Sigmoid colon (tissue), 7 donors: ENCODE results near the gene CERS6. TPM values are rescaled to one million over a fixed set of nuclear protein-coding genes. Genes with fewer than 3 reads are reported as not detected.
A peak's percentile ranks its signal among the peaks of the same experiment; 100 is the strongest.

Experiments
- DNase-seq: peaks from one replicate; pipeline ENCODE4 v3.0.0-alpha.2; 2019
- H3K27ac ChIP-seq, 4 donors: fragments of 200-600 bp; sonication (generic); one replicate each; pipeline ENCODE4 v1.5.1; 2016 to 2019; ENCODE audit warnings: mild to moderate bottlenecking in 1 of 4
- H3K27me3 ChIP-seq, 3 donors: fragments of 200-600 bp; sonication (generic); one replicate each; pipeline ENCODE4 v1.5.1; 2019; ENCODE audit warnings: mild to moderate bottlenecking in 1 of 3
- H3K36me3 ChIP-seq, 4 donors: fragments of 200-600 bp; sonication (generic); one replicate each; pipeline ENCODE4 v1.5.1; 2016 to 2019
- H3K4me1 ChIP-seq, 4 donors: fragments of 200-600 bp; sonication (generic); one replicate each; pipeline ENCODE4 v1.5.1; 2017 to 2019
- H3K4me3 ChIP-seq, 4 donors: fragments of 200-600 bp; sonication (generic); one replicate each; pipeline ENCODE4 v1.5.1; 2017 to 2019; ENCODE audit warnings: mild to moderate bottlenecking in 2 of 4, moderate library complexity in 1 of 4
- H3K9me3 ChIP-seq, 4 donors: fragments of 200-600 bp in 3 of 4; sonication (generic) in 3 of 4; one replicate each; pipeline versions ENCODE4 v1.5.1 to v1.6.1; 2013 to 2019
- EP300 ChIP-seq, 4 donors: sonication (generic); formaldehyde crosslinking; IDR thresholded peaks; one replicate each; pipeline ENCODE4 v1.6.1; 2017; ENCODE audit warnings: antibody characterized with exemption in 4 of 4
- POLR2A ChIP-seq, 2 donors: fragments of 450-650 bp; IDR thresholded peaks; one replicate each; pipeline ENCODE4 v1.6.1; 2016; ENCODE audit warnings: antibody characterized with exemption in 2 of 2, mild to moderate bottlenecking in 2 of 2, moderate library complexity in 2 of 2
- POLR2AphosphoS5 ChIP-seq, 4 donors: sonication (generic); formaldehyde crosslinking; IDR thresholded peaks; one replicate each; pipeline ENCODE4 v1.6.1; 2017; ENCODE audit warnings: antibody characterized with exemption in 4 of 4
- WGBS, 2 donors: extraction: QIAGEN DNeasy Blood & Tissue Kit; methylation state at CpG; one replicate each; pipeline ENCODE4 v1.1.7; 2013; 5-methylcytosine and 5-hydroxymethylcytosine counted together
- intact Hi-C: fragments of 100-400 bp; cut with DNase I; formaldehyde crosslinking; loops from one replicate; pipeline ENCODE4 v1.15.1; 2023
- polyA plus RNA-seq, 3 donors: library from polyadenylated mRNA; stranded (reverse); fragments of 200-250 nt; gene quantifications; one replicate each; pipeline ENCODE4 v1.2.3, GENCODE V29; 2013
- total RNA-seq, 4 donors: library from RNA; depleted of rRNA; stranded (reverse); fragments of >200 nt; gene quantifications; one replicate each; pipeline ENCODE4 v1.1.0, GENCODE V29; 2016
- TF ChIP-seq, protein P1 (sequence below), 4 experiments: fragments of 450-650 bp in 3 of 4; fragments of 200-600 bp in 1 of 4; IDR thresholded peaks; one replicate each; pipeline ENCODE4 v1.5.1; 2016 to 2019; ENCODE audit warnings: antibody characterized with exemption in 4 of 4, mild to moderate bottlenecking in 3 of 4, moderate library complexity in 2 of 4
- donor health status: healthy with polysubstance abuse.
- donor health status: Bipolar disorder and iron deficiency.
- donor health status: healthy.

The CERS6 gene
- total and polyA plus RNA-seq, 7 donors, result 4.4 to 21.0 (median 11.2) TPM

DNA sequence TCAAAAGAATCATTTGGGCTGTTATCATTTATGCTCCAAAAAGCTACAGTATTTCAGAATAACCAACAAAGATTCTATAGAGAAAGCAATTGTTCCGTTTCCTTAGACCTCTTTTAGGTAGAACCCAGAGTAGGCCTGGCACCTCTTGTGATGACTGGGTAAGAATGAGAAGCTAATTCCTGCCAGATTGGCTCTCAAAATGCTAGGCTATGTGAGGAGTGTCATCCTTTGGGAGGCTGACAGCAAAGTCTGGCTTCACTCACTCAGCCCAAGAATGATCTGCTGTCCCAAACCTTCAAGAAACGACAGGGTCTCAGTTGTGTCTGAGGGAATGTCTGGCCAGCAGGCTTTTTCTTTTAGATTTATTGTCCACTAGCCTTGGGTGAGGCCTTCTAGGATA is 4.5 kb downstream of the CERS6 start:
- no peak for DNase-seq
- 34 to 76% methylated on average over 2 of the region's 2 CpGs for WGBS, 2 donors
- Histone ChIP-seq H3K9me3 (no peaks in the 10 kb centered on the region), H3K27me3 (no peaks in the 10 kb centered on the region), H3K36me3 (no peaks in the 10 kb centered on the region), H3K4me1 (peaks cover 0 to 5% (median under 1%) of the 10 kb centered on the region in 4 donors), H3K27ac (no peak overlapping the region), H3K4me3 (no peak overlapping the region)
- intact Hi-C loops, result no loop called here
- TF ChIP-seq EP300 (IDR thresholded peaks at IDR 0.05) (no peak), POLR2AphosphoS5 (IDR thresholded peaks at IDR 0.05) (no peak), POLR2A (IDR thresholded peaks at IDR 0.05) (no peak)

DNA sequence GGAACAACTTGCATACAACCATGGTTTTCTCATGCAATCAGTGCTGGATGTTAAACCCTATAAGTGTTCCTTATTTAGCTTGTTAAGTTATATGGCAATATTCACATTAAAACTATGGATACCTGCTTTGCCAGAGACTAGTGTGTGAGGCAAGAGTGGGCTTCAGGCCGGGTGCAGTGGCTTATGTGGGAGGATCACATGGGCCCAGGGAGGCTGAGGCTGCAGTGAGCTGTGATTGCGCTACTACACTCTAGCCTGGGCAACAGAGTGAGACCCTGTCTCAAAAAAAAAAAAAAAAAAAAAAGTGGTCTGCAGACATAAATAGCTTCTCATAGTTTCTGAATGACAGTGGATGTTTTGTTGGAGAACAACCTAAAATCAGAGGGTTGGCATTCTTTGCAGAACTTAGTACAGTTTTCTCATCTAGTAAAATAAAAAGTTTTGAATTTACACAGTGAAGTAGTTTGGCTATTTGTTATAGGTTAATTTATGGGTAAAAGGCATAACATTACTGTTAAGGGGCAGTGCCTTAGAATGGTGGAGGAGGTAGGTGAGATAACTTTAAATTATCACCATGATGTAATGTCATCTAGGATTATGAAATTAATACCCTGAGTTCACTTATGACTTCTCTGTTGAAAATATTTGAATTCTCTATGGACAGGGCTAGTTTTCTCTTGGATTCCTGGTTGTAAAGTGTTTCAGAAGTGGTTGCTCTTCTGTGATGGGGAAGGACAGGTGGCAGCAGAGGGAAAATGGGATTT is 5.3 kb downstream of the CERS6 start:
- WGBS, 2 donors, result 51 to 58% methylated on average over 2 of the region's 2 CpGs
- H3K9me3 ChIP-seq, result no peaks in the 10 kb centered on the region
- H3K27ac ChIP-seq, result no peak overlapping the region
- DNase-seq, result no peak
- no peaks in the 10 kb centered on the region for H3K36me3 ChIP-seq
- intact Hi-C loops, result no loop called here
- H3K27me3 ChIP-seq, result no peaks in the 10 kb centered on the region
- no peak overlapping the region for H3K4me3 ChIP-seq
- TF ChIP-seq POLR2A (IDR thresholded peaks at IDR 0.05), result no peak
- TF ChIP-seq, protein P1, sequence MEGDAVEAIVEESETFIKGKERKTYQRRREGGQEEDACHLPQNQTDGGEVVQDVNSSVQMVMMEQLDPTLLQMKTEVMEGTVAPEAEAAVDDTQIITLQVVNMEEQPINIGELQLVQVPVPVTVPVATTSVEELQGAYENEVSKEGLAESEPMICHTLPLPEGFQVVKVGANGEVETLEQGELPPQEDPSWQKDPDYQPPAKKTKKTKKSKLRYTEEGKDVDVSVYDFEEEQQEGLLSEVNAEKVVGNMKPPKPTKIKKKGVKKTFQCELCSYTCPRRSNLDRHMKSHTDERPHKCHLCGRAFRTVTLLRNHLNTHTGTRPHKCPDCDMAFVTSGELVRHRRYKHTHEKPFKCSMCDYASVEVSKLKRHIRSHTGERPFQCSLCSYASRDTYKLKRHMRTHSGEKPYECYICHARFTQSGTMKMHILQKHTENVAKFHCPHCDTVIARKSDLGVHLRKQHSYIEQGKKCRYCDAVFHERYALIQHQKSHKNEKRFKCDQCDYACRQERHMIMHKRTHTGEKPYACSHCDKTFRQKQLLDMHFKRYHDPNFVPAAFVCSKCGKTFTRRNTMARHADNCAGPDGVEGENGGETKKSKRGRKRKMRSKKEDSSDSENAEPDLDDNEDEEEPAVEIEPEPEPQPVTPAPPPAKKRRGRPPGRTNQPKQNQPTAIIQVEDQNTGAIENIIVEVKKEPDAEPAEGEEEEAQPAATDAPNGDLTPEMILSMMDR (IDR thresholded peaks at IDR 0.05), result no peak
- no peak for TF ChIP-seq POLR2AphosphoS5 (IDR thresholded peaks at IDR 0.05)
- TF ChIP-seq EP300 (IDR thresholded peaks at IDR 0.05), result no peak
- H3K4me1 ChIP-seq, result peaks cover 0 to 10% (median 8%) of the 10 kb centered on the region in 4 donors

DNA sequence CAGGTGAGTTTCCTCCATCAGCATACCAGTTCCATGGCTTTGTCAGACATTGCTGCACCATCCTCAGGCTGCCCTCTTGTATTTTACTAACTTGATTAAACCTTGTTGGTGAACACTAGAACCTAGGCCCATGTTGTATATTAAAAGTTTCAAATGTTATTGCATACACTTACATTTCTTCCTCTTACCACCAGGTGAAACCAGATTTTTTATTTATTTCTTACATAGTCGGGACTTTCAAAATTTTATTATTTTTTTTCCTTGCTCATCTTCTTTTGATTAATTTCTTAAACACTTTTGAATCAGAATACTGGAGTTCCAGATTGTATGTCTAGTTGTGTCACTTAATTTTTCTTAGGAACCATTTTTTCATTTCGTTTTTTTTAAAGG is 5.9 kb downstream of the CERS6 start:
- DNase-seq, result no peak
- peaks cover 0 to 16% (median 12%) of the 10 kb centered on the region in 4 donors for H3K4me1 ChIP-seq
- H3K4me3 ChIP-seq, result no peak overlapping the region
- H3K36me3 ChIP-seq, result no peaks in the 10 kb centered on the region
- H3K27me3 ChIP-seq, result no peaks in the 10 kb centered on the region
- no peak for TF ChIP-seq EP300 (IDR thresholded peaks at IDR 0.05)
- TF ChIP-seq POLR2AphosphoS5 (IDR thresholded peaks at IDR 0.05), result no peak
- TF ChIP-seq, protein P1 (IDR thresholded peaks at IDR 0.05), result no peak
- TF ChIP-seq POLR2A (IDR thresholded peaks at IDR 0.05), result no peak
- no peak overlapping the region for H3K27ac ChIP-seq
- 66 to 94% methylated on average over 2 of the region's 2 CpGs for WGBS, 2 donors
- intact Hi-C loops, result no loop called here
- H3K9me3 ChIP-seq, result no peaks in the 10 kb centered on the region

DNA sequence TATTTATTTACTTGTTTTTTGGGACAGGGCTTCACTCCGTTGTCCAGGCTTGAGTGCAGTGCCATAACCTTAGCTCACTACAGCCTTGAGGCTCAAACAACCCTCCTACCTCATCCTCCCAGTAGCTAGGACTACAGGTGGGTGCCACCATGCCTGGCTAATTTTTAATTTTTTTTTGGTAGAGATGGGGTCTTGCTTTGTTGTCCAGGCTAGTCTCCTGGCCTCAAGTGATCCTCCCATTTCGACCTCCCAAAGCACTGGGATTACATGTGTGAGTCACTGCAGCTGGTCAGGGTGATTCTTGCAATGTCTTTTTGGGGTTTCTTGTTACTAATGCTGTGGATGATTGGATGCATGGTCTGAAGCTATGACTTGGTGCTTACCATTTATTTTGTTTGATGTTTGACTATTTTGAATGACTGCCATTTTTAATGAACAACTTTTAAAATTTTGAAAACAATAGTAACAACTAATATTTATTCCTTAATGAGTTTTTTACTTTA is 6.5 kb downstream of the CERS6 start:
- TF ChIP-seq POLR2A (IDR thresholded peaks at IDR 0.05) (no peak), EP300 (IDR thresholded peaks at IDR 0.05) (no peak), POLR2AphosphoS5 (IDR thresholded peaks at IDR 0.05) (no peak)
- TF ChIP-seq, protein P1 (IDR thresholded peaks at IDR 0.05), result no peak
- no peaks in the 10 kb centered on the region for H3K27me3 ChIP-seq
- H3K36me3 ChIP-seq, result no peaks in the 10 kb centered on the region
- no peaks in the 10 kb centered on the region for H3K9me3 ChIP-seq
- peaks cover 0 to 22% (median 18%) of the 10 kb centered on the region in 4 donors for H3K4me1 ChIP-seq
- no peak overlapping the region for H3K4me3 ChIP-seq
- no peak for DNase-seq
- intact Hi-C loops, result no loop called here
- H3K27ac ChIP-seq, result no peak overlapping the region
- WGBS, 2 donors, result 77 to 95% methylated on average over 2 of the region's 2 CpGs

DNA sequence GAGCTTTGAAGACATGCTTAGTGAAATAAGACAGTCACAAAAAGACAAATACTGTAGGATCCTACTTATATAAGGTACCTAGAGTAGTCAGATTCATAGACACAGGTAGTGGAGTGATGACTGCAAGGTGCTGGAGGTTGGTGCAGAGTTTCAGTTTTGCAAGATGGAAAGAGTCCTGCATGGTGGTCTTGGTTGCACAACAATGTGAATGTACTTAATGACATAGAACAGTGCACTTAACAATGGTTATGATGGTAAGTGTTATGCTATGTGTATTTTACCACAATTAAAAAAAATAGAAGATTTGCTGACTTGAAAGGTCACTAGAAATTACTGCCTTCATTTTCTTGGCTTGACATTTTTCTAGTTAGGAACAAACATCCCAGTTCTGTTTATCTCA is 9.5 kb downstream of the CERS6 start:
- Histone ChIP-seq H3K4me3 (no peak overlapping the region), H3K4me1 (peaks cover 0 to 37% (median 31%) of the 10 kb centered on the region in 4 donors), H3K9me3 (no peaks in the 10 kb centered on the region), H3K27ac (peak overlapping the region in 1 of 4 donors; percentile 58), H3K36me3 (no peaks in the 10 kb centered on the region), H3K27me3 (no peaks in the 10 kb centered on the region)
- DNase-seq, result no peak
- TF ChIP-seq, protein P1 (IDR thresholded peaks at IDR 0.05), result no peak
- no peak for TF ChIP-seq EP300 (IDR thresholded peaks at IDR 0.05)
- no peak for TF ChIP-seq POLR2AphosphoS5 (IDR thresholded peaks at IDR 0.05)
- TF ChIP-seq POLR2A (IDR thresholded peaks at IDR 0.05), result no peak
- intact Hi-C loops, result no loop called here
